CD4-positive, alpha-beta T cell (primary cell): ENCODE results near the gene EXOC6. TPM values are rescaled to one million over a fixed set of nuclear protein-coding genes. Genes with fewer than 3 reads are reported as not detected.

ENCODE experiments used
- ATAC-seq: fragments of 200-7000 bp; cut with Tn5 transposase; one replicate; pipeline ENCODE4 v1.10.0; 2022; ENCODE audit warnings: mild to moderate bottlenecking; ENCODE audit not compliant: poor library complexity
- CTCF ChIA-PET: fragments of 350-600 bp; sonication (Branson Sonifier 250); formaldehyde crosslinking; loops from one replicate; lab custom pipeline; 2021; ENCODE audit warnings: antibody characterized with exemption, inconsistent platforms; lab: Charles Lee
- POLR2A ChIA-PET: fragments of 350-600 bp; sonication (Branson Sonifier 250); formaldehyde crosslinking; loops from one replicate; lab custom pipeline; 2021; ENCODE audit warnings: antibody characterized with exemption, inconsistent platforms; lab: Charles Lee
- DNase-seq, 14 experiments: peaks; one replicate each; pipeline ENCODE4 v3.0.0-alpha.2; 2013 to 2020; ENCODE audit warnings: mixed read lengths in 2 of 14
- H3K27ac ChIP-seq, 2 donors: one replicate each; pipeline versions ENCODE4 v1.5.1 to v1.7.0; 2013; ENCODE audit warnings: low read length in 2 of 2, low read depth in 1 of 2, mild to moderate bottlenecking in 1 of 2
- H3K27me3 ChIP-seq, 2 experiments: 1 replicate in 1 of 2; 2 replicates in 1 of 2; pipeline versions ENCODE4 v1.6.1 to v1.7.0; 2013; ENCODE audit warnings: low read length in 2 of 2, control low read depth in 1 of 2, mild to moderate bottlenecking in 1 of 2, moderate library complexity in 1 of 2; ENCODE audit not compliant: insufficient read depth in 2 of 2, control insufficient read depth in 1 of 2
- H3K36me3 ChIP-seq: one replicate; pipeline ENCODE4 v1.6.1; 2013; ENCODE audit warnings: low read length, control low read depth; ENCODE audit not compliant: insufficient read depth
- H3K4me1 ChIP-seq: one replicate; pipeline ENCODE4 v1.6.1; 2013; ENCODE audit warnings: low read length, control low read depth; ENCODE audit not compliant: insufficient read depth
- H3K4me3 ChIP-seq: one replicate; pipeline ENCODE4 v1.5.1; 2013; ENCODE audit warnings: mild to moderate bottlenecking, low read length, moderate library complexity
- H3K9me3 ChIP-seq, 2 experiments: 1 replicate in 1 of 2; 2 replicates in 1 of 2; pipeline versions ENCODE4 v1.6.1 to v1.7.0; 2013; ENCODE audit warnings: low read length in 2 of 2, mild to moderate bottlenecking in 2 of 2, control low read depth in 1 of 2, moderate library complexity in 1 of 2; ENCODE audit not compliant: control insufficient read depth in 1 of 2, insufficient read depth in 1 of 2
- H3K27ac Mint-ChIP-seq: one replicate; pipeline ENCODE4 v1.8.0; 2020; ENCODE audit warnings: mixed read lengths
- H3K27me3 Mint-ChIP-seq: one replicate; pipeline ENCODE4 v1.8.0; 2021; ENCODE audit warnings: mixed read lengths
- H3K36me3 Mint-ChIP-seq: one replicate; pipeline ENCODE4 v1.8.0; 2021; ENCODE audit warnings: low read depth, mixed read lengths
- H3K4me1 Mint-ChIP-seq: one replicate; pipeline ENCODE4 v1.8.0; 2021; ENCODE audit warnings: low read depth, mixed read lengths
- H3K4me3 Mint-ChIP-seq: one replicate; pipeline ENCODE4 v1.8.0; 2020; ENCODE audit warnings: mild to moderate bottlenecking, mixed read lengths
- H3K9me3 Mint-ChIP-seq: one replicate; pipeline ENCODE4 v1.8.0; 2020; ENCODE audit warnings: mixed read lengths
- intact Hi-C, 2 experiments: fragments of 100-400 bp; cut with DNase I in 1 of 2; cut with micrococcal nuclease in 1 of 2; formaldehyde crosslinking; loops; one replicate each; pipeline versions ENCODE4 v1.15.1 to v1.9.0; 2023 to 2025; cut with DNase I, micrococcal nuclease
- total RNA-seq, 174 experiments: library from RNA in 2 of 174; stranded (reverse) in 2 of 174; gene quantifications; one replicate each; pipeline ENCODE4 v1.2.3 and lab custom pipeline; 2021 to 2026
- TF ChIP-seq, protein P1 (sequence below): fragments of 200-600 bp; IDR thresholded peaks from one replicate; pipeline ENCODE4 v1.8.0; 2022; ENCODE audit warnings: antibody characterized with exemption, mild to moderate bottlenecking

EXOC6 gene
- total RNA-seq, 2 experiments from 2014 or later = 6.6 to 7.4 TPM

GRCh38 chr10:92829042-92829785 is 19.1 kb upstream of the EXOC6 start:
- CTCF ChIA-PET = no interaction called here
- no peak overlapping the region for H3K27ac Mint-ChIP-seq

GRCh38 chr10:92829786-92830377 is 18.4 kb upstream of the EXOC6 start:
- no peak overlapping the region for H3K27ac ChIP-seq
- H3K27me3 Mint-ChIP-seq = no peaks in the 10 kb centered on the region
- H3K27ac Mint-ChIP-seq = peak overlapping the region; percentile 65
- TF ChIP-seq, protein P1, sequence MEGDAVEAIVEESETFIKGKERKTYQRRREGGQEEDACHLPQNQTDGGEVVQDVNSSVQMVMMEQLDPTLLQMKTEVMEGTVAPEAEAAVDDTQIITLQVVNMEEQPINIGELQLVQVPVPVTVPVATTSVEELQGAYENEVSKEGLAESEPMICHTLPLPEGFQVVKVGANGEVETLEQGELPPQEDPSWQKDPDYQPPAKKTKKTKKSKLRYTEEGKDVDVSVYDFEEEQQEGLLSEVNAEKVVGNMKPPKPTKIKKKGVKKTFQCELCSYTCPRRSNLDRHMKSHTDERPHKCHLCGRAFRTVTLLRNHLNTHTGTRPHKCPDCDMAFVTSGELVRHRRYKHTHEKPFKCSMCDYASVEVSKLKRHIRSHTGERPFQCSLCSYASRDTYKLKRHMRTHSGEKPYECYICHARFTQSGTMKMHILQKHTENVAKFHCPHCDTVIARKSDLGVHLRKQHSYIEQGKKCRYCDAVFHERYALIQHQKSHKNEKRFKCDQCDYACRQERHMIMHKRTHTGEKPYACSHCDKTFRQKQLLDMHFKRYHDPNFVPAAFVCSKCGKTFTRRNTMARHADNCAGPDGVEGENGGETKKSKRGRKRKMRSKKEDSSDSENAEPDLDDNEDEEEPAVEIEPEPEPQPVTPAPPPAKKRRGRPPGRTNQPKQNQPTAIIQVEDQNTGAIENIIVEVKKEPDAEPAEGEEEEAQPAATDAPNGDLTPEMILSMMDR = no peak
- H3K9me3 Mint-ChIP-seq = no peaks in the 10 kb centered on the region
- ATAC-seq (no peak), DNase-seq (no peak)
- intact Hi-C loops = no loop called here
- CTCF ChIA-PET = no interaction called here
- H3K4me3 ChIP-seq = no peak overlapping the region
- H3K36me3 Mint-ChIP-seq = no peaks in the 10 kb centered on the region
- no peaks in the 10 kb centered on the region for H3K27me3 ChIP-seq
- peaks cover 10% of the 10 kb centered on the region for H3K4me1 ChIP-seq
- no peaks in the 10 kb centered on the region for H3K36me3 ChIP-seq
- POLR2A ChIA-PET = no interaction called here
- no peaks in the 10 kb centered on the region for H3K9me3 ChIP-seq
- peaks cover 12% of the 10 kb centered on the region for H3K4me1 Mint-ChIP-seq
- H3K4me3 Mint-ChIP-seq = no peak overlapping the region

More at GRCh38 chr10:92829042-92829785, 19.1 kb upstream of the EXOC6 start:
- DNase-seq = no peak
- Histone ChIP-seq H3K4me1 (peaks cover 10% of the 10 kb centered on the region), H3K27ac (no peak overlapping the region), H3K27me3 (no peaks in the 10 kb centered on the region), H3K36me3 (no peaks in the 10 kb centered on the region), H3K4me3 (no peak overlapping the region), H3K9me3 (no peaks in the 10 kb centered on the region)
- Mint-ChIP-seq H3K9me3 (no peaks in the 10 kb centered on the region), H3K4me3 (no peak overlapping the region), H3K27me3 (no peaks in the 10 kb centered on the region), H3K4me1 (peaks cover 12% of the 10 kb centered on the region), H3K36me3 (no peaks in the 10 kb centered on the region)
- intact Hi-C loops = no loop called here
- POLR2A ChIA-PET = no interaction called here
- TF ChIP-seq, protein P1 = no peak
- no peak for ATAC-seq

- no peaks in the 10 kb centered on the region for H3K9me3 Mint-ChIP-seq
- intact Hi-C loops = no loop called here
- no peaks in the 10 kb centered on the region for H3K36me3 Mint-ChIP-seq
- Histone ChIP-seq H3K9me3 (no peaks in the 10 kb centered on the region), H3K36me3 (no peaks in the 10 kb centered on the region), H3K27me3 (no peaks in the 10 kb centered on the region), H3K4me1 (peaks cover 10% of the 10 kb centered on the region), H3K4me3 (peak overlapping the region; percentile 31), H3K27ac (no peak overlapping the region)
- ATAC-seq (peak; percentile 44), DNase-seq (peak in 4 of 14 experiments; percentile 4 to 26 (median 24))
- H3K4me3 Mint-ChIP-seq = peak overlapping the region; percentile 82
- H3K4me1 Mint-ChIP-seq = peaks cover 12% of the 10 kb centered on the region
- peak overlapping the region; percentile 65 for H3K27ac Mint-ChIP-seq
- TF ChIP-seq, protein P1 = no peak
- H3K27me3 Mint-ChIP-seq = no peaks in the 10 kb centered on the region
- ChIA-PET CTCF (no interaction called here), POLR2A (no interaction called here)
These were observed 17.6 kb upstream of the EXOC6 start for GRCh38 chr10:92830478-92831389.
